ENCODE results near the gene S100A11. TPM values are rescaled to one million over a fixed set of nuclear protein-coding genes. Genes with fewer than 3 reads are reported as not detected.
A peak's percentile ranks its signal among the peaks of the same experiment; 100 is the strongest.

Gene S100A11
- total RNA-seq, 6 donors from 2014 or later: 317 to 578 (median 488) TPM

DNA sequence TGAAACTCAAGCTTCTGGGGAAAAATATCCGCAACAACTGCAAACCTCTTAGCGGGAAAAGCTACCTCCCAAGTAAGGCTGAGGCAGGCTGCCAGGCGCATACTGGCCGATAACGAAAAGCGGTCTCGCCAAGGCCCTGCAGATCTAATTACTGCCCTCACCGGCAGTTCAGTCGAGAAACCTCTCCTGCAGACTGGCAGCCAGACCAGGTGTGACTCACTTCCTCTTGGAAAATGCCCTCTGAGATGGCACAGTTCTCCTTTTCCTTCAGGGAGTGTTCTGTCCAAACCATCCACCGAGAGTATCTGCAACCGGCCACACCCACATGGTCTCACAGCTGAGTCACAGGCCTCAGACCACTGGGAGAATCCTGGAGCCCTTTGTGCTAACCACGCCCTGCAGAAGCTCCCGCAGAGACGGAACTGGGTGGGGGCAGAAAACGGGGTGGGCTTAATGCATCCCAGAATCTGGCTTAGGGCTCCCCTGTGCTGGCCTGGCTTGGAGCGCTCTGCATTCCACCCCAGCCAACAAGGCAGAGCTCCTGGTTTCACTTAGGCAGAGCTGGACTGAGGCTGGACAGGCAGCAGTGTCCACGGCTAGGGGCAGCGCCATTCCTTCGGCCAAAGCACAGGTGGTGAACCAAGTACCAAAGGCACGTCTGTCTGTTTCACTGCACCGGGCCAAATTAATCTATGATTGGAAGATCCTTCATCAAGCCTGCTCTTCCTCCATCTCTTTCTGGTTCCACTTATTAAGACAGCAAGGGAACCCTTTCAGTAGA lies 44.3 kb downstream of the S100A11 start:
- Histone ChIP-seq H3K36me3 (no peaks in the 10 kb centered on the region), H3K27me3 (no peaks in the 10 kb centered on the region), H3K4me3 (peak overlapping the region; percentile 59 to 92 (median 72)), H3K9me3 (no peaks in the 10 kb centered on the region), H3K4me1 (peaks cover 53 to 71% (median 62%) of the 10 kb centered on the region in 4 donors), H3K27ac (peak overlapping the region; percentile 93 to 99 (median 96))
- TF ChIP-seq POLR2A (IDR thresholded peaks at IDR 0.05) (peak in 3 of 4 donors; percentile 37 to 81 (median 80)), POLR2AphosphoS5 (IDR thresholded peaks at IDR 0.05) (peak; percentile 77 to 84), EP300 (IDR thresholded peaks at IDR 0.05) (peak in 2 of 4 donors; percentile 16 to 73)
- TF ChIP-seq, protein P1, sequence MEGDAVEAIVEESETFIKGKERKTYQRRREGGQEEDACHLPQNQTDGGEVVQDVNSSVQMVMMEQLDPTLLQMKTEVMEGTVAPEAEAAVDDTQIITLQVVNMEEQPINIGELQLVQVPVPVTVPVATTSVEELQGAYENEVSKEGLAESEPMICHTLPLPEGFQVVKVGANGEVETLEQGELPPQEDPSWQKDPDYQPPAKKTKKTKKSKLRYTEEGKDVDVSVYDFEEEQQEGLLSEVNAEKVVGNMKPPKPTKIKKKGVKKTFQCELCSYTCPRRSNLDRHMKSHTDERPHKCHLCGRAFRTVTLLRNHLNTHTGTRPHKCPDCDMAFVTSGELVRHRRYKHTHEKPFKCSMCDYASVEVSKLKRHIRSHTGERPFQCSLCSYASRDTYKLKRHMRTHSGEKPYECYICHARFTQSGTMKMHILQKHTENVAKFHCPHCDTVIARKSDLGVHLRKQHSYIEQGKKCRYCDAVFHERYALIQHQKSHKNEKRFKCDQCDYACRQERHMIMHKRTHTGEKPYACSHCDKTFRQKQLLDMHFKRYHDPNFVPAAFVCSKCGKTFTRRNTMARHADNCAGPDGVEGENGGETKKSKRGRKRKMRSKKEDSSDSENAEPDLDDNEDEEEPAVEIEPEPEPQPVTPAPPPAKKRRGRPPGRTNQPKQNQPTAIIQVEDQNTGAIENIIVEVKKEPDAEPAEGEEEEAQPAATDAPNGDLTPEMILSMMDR (IDR thresholded peaks at IDR 0.05): no peak
- DNase-seq: peak; percentile 73 to 92
- WGBS, 2 donors: 13 to 27% methylated on average over 16 to 18 of the region's 21 CpGs
- ATAC-seq (ENCODE audit: low FRiP score in 2 of 2): peak; percentile 80 to 82

DNA sequence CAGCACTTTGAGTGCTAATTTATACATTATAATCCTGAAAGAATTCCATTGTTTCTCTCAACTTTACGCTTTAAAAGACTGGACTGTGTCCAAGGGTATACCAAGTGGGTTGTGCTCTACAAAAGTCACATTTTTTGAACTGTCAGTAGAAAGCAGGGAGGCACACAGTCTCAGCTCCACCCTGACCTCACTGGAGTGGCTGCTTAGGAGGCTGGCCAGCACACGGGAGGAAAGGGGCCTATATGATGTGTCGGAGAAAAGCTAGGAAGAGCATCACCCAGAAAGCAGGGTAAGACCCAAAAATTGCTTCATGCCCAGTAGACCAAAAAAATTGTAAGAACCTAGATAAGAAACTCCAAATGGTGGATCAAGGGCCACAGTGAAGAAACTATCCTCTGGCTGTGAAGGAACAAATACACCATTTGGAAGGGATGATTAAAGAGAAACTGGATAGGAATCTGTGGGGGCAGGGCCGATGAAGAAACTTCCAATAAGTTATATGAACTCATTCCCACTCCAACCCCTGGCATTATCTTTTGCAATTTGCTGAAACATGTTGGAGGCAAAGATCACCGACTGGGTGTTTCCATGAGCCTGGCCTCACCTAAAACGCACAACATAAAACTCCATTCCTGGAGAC lies 45.0 kb downstream of the S100A11 start:
- DNase-seq (no peak), ATAC-seq (ENCODE audit: low FRiP score in 2 of 2) (no peak)
- TF ChIP-seq POLR2A (IDR thresholded peaks at IDR 0.05): no peak
- TF ChIP-seq, protein P1 (IDR thresholded peaks at IDR 0.05): no peak
- TF ChIP-seq POLR2AphosphoS5 (IDR thresholded peaks at IDR 0.05): no peak
- no peak for TF ChIP-seq EP300 (IDR thresholded peaks at IDR 0.05)
- Histone ChIP-seq H3K36me3 (no peaks in the 10 kb centered on the region), H3K9me3 (no peaks in the 10 kb centered on the region), H3K4me3 (peak overlapping the region; percentile 34 to 73 (median 65)), H3K27me3 (no peaks in the 10 kb centered on the region), H3K4me1 (peaks cover 55 to 77% (median 65%) of the 10 kb centered on the region in 4 donors), H3K27ac (peak overlapping the region; percentile 93 to 99 (median 96))
- WGBS, 2 donors: 23 to 38% methylated on average over 6 of the region's 6 CpGs

DNA sequence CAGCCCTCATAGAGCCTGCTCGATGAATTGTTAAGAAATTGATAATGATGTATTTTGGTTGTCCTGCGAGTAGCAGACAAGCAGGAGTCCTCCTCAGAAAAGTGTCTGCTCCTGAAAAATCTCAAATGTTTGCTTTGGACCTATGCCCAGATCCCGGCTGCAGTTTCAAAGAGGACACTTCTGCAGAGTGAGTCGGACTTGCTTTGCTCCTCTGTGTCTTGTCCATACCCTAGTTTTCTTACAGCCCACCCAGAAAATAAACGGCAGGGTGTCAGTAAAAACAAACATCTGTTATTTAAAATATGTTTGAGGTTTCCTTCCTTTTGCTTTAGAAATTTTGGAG lies 46.0 kb downstream of the S100A11 start:
- Histone ChIP-seq H3K36me3 (peaks cover under 1 to 3% (median 2%) of the 10 kb centered on the region in 4 donors), H3K27me3 (no peaks in the 10 kb centered on the region), H3K4me1 (peaks cover 59 to 86% (median 71%) of the 10 kb centered on the region in 4 donors), H3K4me3 (peak overlapping the region in 3 of 4 donors; percentile 59 to 73 (median 71)), H3K9me3 (no peaks in the 10 kb centered on the region), H3K27ac (peak overlapping the region; percentile 85 to 99 (median 94))
- ATAC-seq (ENCODE audit: low FRiP score in 2 of 2) (no peak), DNase-seq (peak in 1 of 2 donors; percentile 62)
- TF ChIP-seq, protein P1 (IDR thresholded peaks at IDR 0.05): no peak
- TF ChIP-seq POLR2A (IDR thresholded peaks at IDR 0.05) (no peak), EP300 (IDR thresholded peaks at IDR 0.05) (no peak), POLR2AphosphoS5 (IDR thresholded peaks at IDR 0.05) (no peak)
- 21 to 28% methylated on average over 4 to 5 of the region's 5 CpGs for whole genome bisulfite sequencing, 2 donors

DNA sequence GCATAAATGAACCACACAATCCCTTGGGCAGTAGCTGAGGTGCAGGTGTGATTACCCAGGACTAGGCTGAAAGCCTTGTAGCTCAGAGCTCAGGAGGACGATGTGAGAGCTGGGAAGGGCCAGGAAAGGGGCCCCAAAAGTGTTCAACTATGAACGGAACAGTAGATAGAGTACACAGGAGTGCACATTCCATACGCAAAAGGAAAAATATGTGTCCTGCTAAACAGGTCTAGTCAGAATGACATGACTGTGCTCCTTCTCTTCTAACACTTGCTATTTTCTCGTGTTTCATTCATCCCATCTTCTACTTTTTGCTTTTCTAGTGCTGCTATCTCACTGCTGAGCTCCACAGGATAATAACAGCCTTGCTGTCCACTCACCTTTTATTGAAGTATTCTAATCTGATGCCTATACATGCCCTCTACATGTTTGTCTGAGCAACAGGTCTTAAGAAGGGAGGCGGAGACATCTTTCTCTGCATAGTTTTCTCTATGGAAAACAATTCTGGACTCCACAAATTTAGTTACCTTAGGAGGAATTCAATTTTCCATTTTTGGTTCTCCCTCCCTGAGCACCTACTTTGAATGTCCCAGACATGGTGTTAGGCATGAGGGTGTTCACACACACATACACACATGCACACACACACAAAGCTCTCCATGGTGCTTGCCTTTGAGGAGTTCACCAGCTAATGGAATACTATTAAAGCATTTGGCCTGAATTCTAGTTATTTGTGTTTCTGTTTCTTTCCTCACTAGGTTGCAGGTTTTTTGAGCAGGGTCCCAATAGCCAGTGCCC lies 46.5 kb downstream of the S100A11 start:
- peaks cover 63 to 90% (median 71%) of the 10 kb centered on the region in 4 donors for H3K4me1 ChIP-seq
- 52 to 61% methylated on average over 5 of the region's 5 CpGs for WGBS, 2 donors

More for the DNA sequence above, 46.5 kb downstream of the S100A11 start:
- no peak for DNase-seq
- Histone ChIP-seq H3K9me3 (no peaks in the 10 kb centered on the region), H3K4me3 (peak overlapping the region in 3 of 4 donors; percentile 59 to 73 (median 71)), H3K27ac (peak overlapping the region; percentile 85 to 99 (median 94)), H3K36me3 (peaks cover 6 to 9% (median 8%) of the 10 kb centered on the region in 4 donors), H3K27me3 (no peaks in the 10 kb centered on the region)
- peak in 1 of 2 donors; percentile 13 for ATAC-seq (ENCODE audit: low FRiP score in 2 of 2)
- TF ChIP-seq, protein P1 (IDR thresholded peaks at IDR 0.05): no peak
- no peak for TF ChIP-seq POLR2A (IDR thresholded peaks at IDR 0.05)
- no peak for TF ChIP-seq POLR2AphosphoS5 (IDR thresholded peaks at IDR 0.05)
- no peak for TF ChIP-seq EP300 (IDR thresholded peaks at IDR 0.05)
